K562 (cell line): Measurements from ENCODE around the gene NDRG4. TPM values are rescaled to one million over a fixed set of nuclear protein-coding genes. Genes with fewer than 3 reads are reported as not detected.
A peak's percentile ranks its signal among the peaks of the same experiment; 100 is the strongest.

Source experiments
- ATAC-seq: fragments of 200-7000 bp; cut with Tn5 transposase; 3 replicates; pipeline ENCODE4 v1.9.1; 2020; ENCODE audit warnings: moderate library complexity
- BruUV-seq: library from RNA; stranded (reverse); fragments of 400-500 nt; replicated peaks from 2 replicates; lab custom pipeline; 2021; lab: Mats Ljungman, UMichigan
- CTCF ChIA-PET: fragments of 300-600 bp; formaldehyde crosslinking; extraction: SDS; loops from one replicate; lab custom pipeline; 2021; ENCODE audit warnings: low intra/inter-chr PET ratio; lab: Yijun Ruan, JAX
- POLR2A ChIA-PET: fragments of 300-600, 350-650 bp; sonication (Branson Sonifier 250); formaldehyde crosslinking; extraction: SDS; loops from one replicate; lab custom pipeline; 2021; ENCODE audit warnings: antibody characterized with exemption, inconsistent platforms; lab: Yijun Ruan, JAX
- DNase-seq, 4 experiments: peaks; one replicate each; pipeline versions ENCODE4 v3.0.0 to v3.0.0-alpha.2; 2011 to 2018; ENCODE audit warnings: low spot score in 3 of 4, mixed read lengths in 3 of 4; ENCODE audit errors: extremely low read depth in 1 of 4
- FAIRE-seq: peaks from 2 replicates; lab custom pipeline; 2011; peaks lifted over from hg19 to GRCh38; lab: Jason Lieb, UNC
- H2AFZ ChIP-seq: 2 replicates; pipeline ENCODE4 v1.6.0; 2011; ENCODE audit warnings: low read depth, low read length, control low read depth, inconsistent platforms
- H3K27ac ChIP-seq: fragments of 200-600 bp; 3 replicates; pipeline ENCODE4 v1.8.0; 2011; ENCODE audit warnings: low read depth, mild to moderate bottlenecking, control low read depth, inconsistent platforms, low read length, moderate library complexity, mixed read lengths; ENCODE audit errors: extremely low read depth
- H3K27me3 ChIP-seq, 2 experiments: fragments of 300-600 bp in 1 of 2; 2 replicates in 1 of 2; 3 replicates in 1 of 2; pipeline versions ENCODE4 v1.6.0 to v1.8.0; 2011; ENCODE audit warnings: inconsistent platforms in 2 of 2, low read length in 2 of 2, mild to moderate bottlenecking in 1 of 2, mixed read lengths in 1 of 2, moderate library complexity in 1 of 2; ENCODE audit not compliant: control insufficient read depth in 2 of 2, insufficient read depth in 2 of 2
- H3K36me3 ChIP-seq: fragments of 300-600 bp; 3 replicates; pipeline ENCODE4 v1.8.0; 2011; ENCODE audit warnings: mild to moderate bottlenecking, low read length, inconsistent platforms; ENCODE audit not compliant: control insufficient read depth, insufficient read depth
- H3K4me1 ChIP-seq, 2 experiments: fragments of 200-600 bp in 1 of 2; replicated peaks in 1 of 2; 2 replicates in 1 of 2; 3 replicates in 1 of 2; pipeline versions ENCODE4 v1.5.1 to v1.8.0; 2011; ENCODE audit warnings: inconsistent platforms in 2 of 2, low read length in 2 of 2, mild to moderate bottlenecking in 1 of 2, mixed read lengths in 1 of 2, moderate library complexity in 1 of 2; ENCODE audit not compliant: control insufficient read depth in 2 of 2, insufficient read depth in 2 of 2
- H3K4me2 ChIP-seq: 2 replicates; pipeline ENCODE4 v1.6.1; 2011; ENCODE audit warnings: low read length, control low read depth, inconsistent platforms, mixed read lengths; ENCODE audit not compliant: insufficient read depth
- H3K4me3 ChIP-seq: fragments of 200-600 bp; sonication (generic), shearing (Covaris generic); 2 replicates; pipeline ENCODE4 v1.5.1; 2016; ENCODE audit warnings: control low read depth, inconsistent platforms
- H3K79me2 ChIP-seq: fragments of 200-600 bp; 3 replicates; pipeline ENCODE4 v1.8.0; 2011; ENCODE audit warnings: low read length, inconsistent platforms; ENCODE audit not compliant: control insufficient read depth, insufficient read depth
- H3K9ac ChIP-seq, 2 experiments: 2 replicates each; pipeline versions ENCODE4 v1.6.0 to v1.6.1; 2011; ENCODE audit warnings: low read depth in 2 of 2, low read length in 2 of 2, control low read depth in 1 of 2, inconsistent platforms in 1 of 2, mild to moderate bottlenecking in 1 of 2, mixed read lengths in 1 of 2; ENCODE audit not compliant: insufficient read depth in 1 of 2
- H3K9me1 ChIP-seq: one replicate; pipeline ENCODE4 v1.6.0; 2011; ENCODE audit warnings: inconsistent platforms, mild to moderate bottlenecking, low read length, moderate library complexity; ENCODE audit not compliant: control insufficient read depth, insufficient read depth
- H3K9me3 ChIP-seq: replicated peaks from 2 replicates; pipeline ENCODE4 v1.5.1; 2011; ENCODE audit warnings: low read depth, low read length, inconsistent platforms; ENCODE audit not compliant: control insufficient read depth, insufficient read depth
- H4K20me1 ChIP-seq: replicated peaks from 2 replicates; pipeline ENCODE4 v1.6.1; 2011; ENCODE audit warnings: low read length, inconsistent platforms, mixed read lengths; ENCODE audit not compliant: control insufficient read depth, insufficient read depth
- ARNT ChIP-seq, 2 experiments: fragments of 450-650 bp; IDR thresholded peaks; 2 replicates each; pipeline ENCODE4 v1.6.1; 2016; ENCODE audit warnings: mild to moderate bottlenecking in 1 of 2
- BDP1 ChIP-seq: IDR thresholded peaks from 3 replicates; pipeline ENCODE4 v1.6.1; 2011; ENCODE audit not compliant: insufficient read length, insufficient read depth
- CBFA2T2 ChIP-seq: fragments of 450-650 bp; conservative IDR thresholded peaks from 2 replicates; pipeline ENCODE4 v1.6.1; 2017; ENCODE audit warnings: mild to moderate bottlenecking
- CCAR2 ChIP-seq: fragments of 200-400 bp; formaldehyde crosslinking; IDR thresholded peaks from 2 replicates; pipeline ENCODE4 v1.6.1; 2017; ENCODE audit warnings: mild to moderate bottlenecking, low read depth, low read length
- GATA2 ChIP-seq: sonication (generic); formaldehyde crosslinking; IDR thresholded peaks from 2 replicates; pipeline ENCODE4 v1.4.0; 2020; ENCODE audit warnings: mild to moderate bottlenecking, missing genetic modification reagents
- KLF16 ChIP-seq: IDR thresholded peaks from 2 replicates; pipeline ENCODE4 v1.6.1; 2016; ENCODE audit warnings: antibody characterized with exemption
- NCOA2 ChIP-seq, 2 experiments: fragments of 450-650 bp; IDR thresholded peaks; 2 replicates each; pipeline ENCODE4 v1.6.1; 2018; ENCODE audit warnings: mild to moderate bottlenecking in 2 of 2, moderate library complexity in 1 of 2; ENCODE audit not compliant: partially characterized antibody in 2 of 2
- NR2C1 ChIP-seq, 2 experiments: fragments of 450-650 bp; IDR thresholded peaks; 2 replicates each; pipeline ENCODE4 v1.6.1; 2017; ENCODE audit warnings: mild to moderate bottlenecking in 2 of 2, antibody characterized with exemption in 1 of 2, inconsistent platforms in 1 of 2, missing compliant biosample characterization in 1 of 2, missing genetic modification characterization in 1 of 2
- NR2F6 ChIP-seq: fragments of 450-650 bp; formaldehyde crosslinking; IDR thresholded peaks from 2 replicates; pipeline ENCODE4 v1.4.0; 2020; ENCODE audit warnings: mild to moderate bottlenecking
- PHB2 ChIP-seq: fragments of 450-650 bp; IDR thresholded peaks from 2 replicates; pipeline ENCODE4 v1.6.1; 2017; ENCODE audit warnings: low read depth
- RBM14 ChIP-seq: fragments of 200-400 bp; formaldehyde crosslinking; IDR thresholded peaks from 2 replicates; pipeline ENCODE4 v1.6.1; 2018; ENCODE audit warnings: low read depth, mild to moderate bottlenecking, low read length, moderate library complexity, borderline replicate concordance; ENCODE audit not compliant: insufficient read depth
- RHOXF2B ChIP-seq: fragments of 250-450 bp; sonication (Bioruptor Pico); conservative IDR thresholded peaks from 2 replicates; pipeline ENCODE4 v1.5.1; 2021
- SIX5 ChIP-seq, 2 experiments: IDR thresholded peaks; 2 replicates each; pipeline ENCODE4 v1.6.1; 2011; ENCODE audit warnings: low read length in 2 of 2, borderline replicate concordance in 1 of 2, low read depth in 1 of 2, mild to moderate bottlenecking in 1 of 2, moderate library complexity in 1 of 2; ENCODE audit not compliant: insufficient read depth in 1 of 2
- SMAD1 ChIP-seq: fragments of 150-350 bp; IDR thresholded peaks from 2 replicates; pipeline ENCODE4 v1.6.1; 2014; ENCODE audit warnings: low read length, low read depth; ENCODE audit not compliant: partially characterized antibody
- SRF ChIP-seq, 2 experiments: fragments of 250-450, 450-650 bp in 1 of 2; sonication (Bioruptor Pico) in 1 of 2; sonication (generic) in 1 of 2; formaldehyde crosslinking; IDR thresholded peaks; 2 replicates each; pipeline versions ENCODE4 v1.5.0 to v1.5.1; 2020 to 2022; ENCODE audit warnings: mild to moderate bottlenecking in 1 of 2, missing genetic modification reagents in 1 of 2
- STAT5A ChIP-seq: IDR thresholded peaks from 2 replicates; pipeline ENCODE4 v1.6.1; 2012; ENCODE audit warnings: low read length, inconsistent platforms, borderline replicate concordance
- TCF7 ChIP-seq: sonication (generic); IDR thresholded peaks from 2 replicates; pipeline ENCODE4 v1.6.1; 2016; ENCODE audit warnings: antibody characterized with exemption, borderline replicate concordance
- TOE1 ChIP-seq, 2 experiments: fragments of 450-650 bp in 1 of 2; sonication (generic) in 1 of 2; formaldehyde crosslinking in 1 of 2; IDR thresholded peaks; 2 replicates each; pipeline versions ENCODE4 v1.7.1 to v1.8.0; 2016 to 2022; ENCODE audit warnings: borderline replicate concordance in 2 of 2, mild to moderate bottlenecking in 2 of 2, antibody characterized with exemption in 1 of 2, inconsistent platforms in 1 of 2, low read depth in 1 of 2, missing genetic modification reagents in 1 of 2, moderate library complexity in 1 of 2
- TRIM24 ChIP-seq, 2 experiments: fragments of 450-650 bp; IDR thresholded peaks; 2 replicates each; pipeline ENCODE4 v1.6.1; 2016
- ZFP30 ChIP-seq: fragments of 250-450 bp; sonication (Bioruptor Pico); IDR thresholded peaks from 2 replicates; pipeline ENCODE4 v1.8.0; 2022; ENCODE audit warnings: moderate library complexity, mild to moderate bottlenecking, inconsistent platforms, borderline replicate concordance
- ZNF165 ChIP-seq: fragments of 250-450 bp; sonication (Bioruptor Pico); IDR thresholded peaks from 2 replicates; pipeline ENCODE4 v1.4.0; 2020; ENCODE audit warnings: borderline replicate concordance
- ZNF197 ChIP-seq: fragments of 200-800 bp; sonication (Bioruptor generic); IDR thresholded peaks from 2 replicates; pipeline ENCODE4 v1.6.1; 2016; ENCODE audit warnings: low read depth, missing genetic modification characterization, missing compliant biosample characterization
- ZNF444 ChIP-seq: fragments of 250-450 bp; sonication (Bioruptor Pico); IDR thresholded peaks from 2 replicates; pipeline ENCODE4 v1.4.0; 2020; ENCODE audit warnings: mild to moderate bottlenecking, moderate library complexity
- WGBS: fragments of 100-300 bp; shearing (Covaris generic); methylation state at CpG from one replicate; pipeline ENCODE4 v1.1.6; 2016; ENCODE audit warnings: low coverage, mixed read lengths; ENCODE audit not compliant: insufficient coverage; ENCODE audit errors: missing lambda C conversion rate; 5-methylcytosine and 5-hydroxymethylcytosine counted together
- in situ Hi-C: fragments of 300-500 bp; cut with MboI; formaldehyde crosslinking; loops from 4 replicates; pipeline ENCODE4 v1.15.0; 2018; ENCODE audit warnings: inconsistent platforms, mixed read lengths
- intact Hi-C: fragments of 100-400 bp; cut with micrococcal nuclease; formaldehyde crosslinking; loops from 2 replicates; pipeline ENCODE4 v1.14.2; 2022
- polyA plus RNA-seq, 8 experiments: library from polyadenylated mRNA; depleted of rRNA in 4 of 8; stranded (reverse) in 5 of 8; unstranded in 3 of 8; fragments of >200 nt; fragmentation: Nextera tagmentation in 2 of 8; fragmentation: Illumina TruSeq in 1 of 8; extraction: Ambion mirVana in 2 of 8; extraction: Trizol in 1 of 8; gene quantifications; 2 replicates each; pipeline versions ENCODE4 v1.2.1 to v1.2.3, GENCODE V29; 2011 to 2014; ENCODE audit warnings: inconsistent platforms in 1 of 8, missing spikeins in 1 of 8
- total RNA-seq, 7 experiments: library from RNA; depleted of rRNA in 6 of 7; stranded (reverse); fragments of >200 nt in 6 of 7; fragmentation: Illumina TruSeq in 2 of 7; extraction: Trizol in 2 of 7; gene quantifications; 2 replicates each; pipeline versions ENCODE4 v1.2.1 to v1.2.3, GENCODE V29; 2011 to 2021; ENCODE audit warnings: low replicate concordance in 1 of 7

Gene NDRG4
- total and polyA plus RNA-seq, 9 of the 15 experiments (the other 6 are each of a cell fraction or from before 2014, with no cell fraction given) = 0.06 to 0.95 (median 0.28) TPM

GRCh38 chr16:58451265-58451689, 48.7 kb upstream of the NDRG4 start (continued):
- no peak for TF ChIP-seq KLF16
- TF ChIP-seq TCF7 = no peak

DNA sequence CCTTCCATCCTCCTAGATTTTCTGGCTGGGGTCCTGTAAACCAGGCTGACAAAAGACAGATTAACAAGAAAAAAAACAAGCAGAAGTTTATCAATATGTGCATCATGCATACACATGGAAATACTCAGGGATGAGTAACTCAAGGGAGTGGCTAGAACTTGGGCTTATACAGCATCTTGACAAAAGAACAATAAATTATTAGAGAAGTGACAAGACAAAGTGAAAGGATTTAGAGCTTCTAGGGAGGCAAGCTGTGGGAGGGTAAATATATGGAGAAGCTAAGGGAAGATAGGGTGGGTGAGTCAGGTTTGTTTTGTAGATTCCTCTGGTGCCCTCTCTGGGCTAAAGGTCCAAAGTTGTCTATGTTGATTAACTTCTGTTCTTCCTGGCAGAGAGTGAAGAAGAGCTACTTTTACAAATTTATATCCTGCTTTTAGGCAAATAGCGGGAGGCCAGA, 48.0 kb upstream of the NDRG4 start:
- Histone ChIP-seq H2AFZ (no peak overlapping the region), H3K4me2 (no peak overlapping the region), H4K20me1 (no peaks in the 10 kb centered on the region), H3K9me3 (no peaks in the 10 kb centered on the region), H3K79me2 (no peaks in the 10 kb centered on the region), H3K27me3 (peaks cover 2 to 33% of the 10 kb centered on the region in 2 experiments; a peak in 4 of 5 replicates), H3K36me3 (no peaks in the 10 kb centered on the region), H3K4me1 (peaks cover 0 to 7% of the 10 kb centered on the region in 2 experiments; a peak in 2 of 5 replicates), H3K27ac (no peak overlapping the region), H3K9me1 (no peaks in the 10 kb centered on the region), H3K4me3 (no peak overlapping the region), H3K9ac (no peak overlapping the region)
- ATAC-seq (peak; percentile 66), FAIRE-seq (peak; percentile 26), DNase-seq (peak in 1 of 4 experiments; percentile 49)
- intact Hi-C loops = no loop called here
- POLR2A ChIA-PET = interaction anchor here (0.9 to 1.3 kb wide), 2 partner anchors 9 to 33 kb away, joined by 3 to 4 read pairs; no protein-coding TSS in a partner anchor
- in situ Hi-C loops = no loop called here
- 0% methylated on average over 1 of the region's 1 CpG for WGBS
- CTCF ChIA-PET = interaction anchor here (1.7 kb wide), 1 partner anchor 115 kb away, joined by 5 read pairs; no protein-coding TSS in a partner anchor
- BruUV-seq = no TSS peak
- no peak for TF ChIP-seq ZNF444 (CRISPR knock-in tag)
- no peak for TF ChIP-seq ARNT (IDR thresholded peaks at IDR 0.05)
- no peak for TF ChIP-seq ZFP30
- peak in 1 of 2 experiments; percentile 30; a peak in 1 of 4 replicates for TF ChIP-seq SRF (CRISPR knock-in tag; IDR thresholded peaks at IDR 0.05)
- TF ChIP-seq STAT5A = no peak
- no peak for TF ChIP-seq BDP1
- no peak for TF ChIP-seq CCAR2
- no peak; the same call in 1 of the 2 replicates for TF ChIP-seq GATA2 (CRISPR knock-in tag)
- no peak for TF ChIP-seq TOE1 (IDR thresholded peaks at IDR 0.05; ENCODE audit: borderline replicate concordance)
- TF ChIP-seq TOE1 (CRISPR knock-in tag; IDR thresholded peaks at IDR 0.05; ENCODE audit: borderline replicate concordance, low read depth) = no peak
- no peak for TF ChIP-seq RBM14
- TF ChIP-seq ZNF165 (CRISPR knock-in tag) = no peak
- no peak for TF ChIP-seq SMAD1
- TF ChIP-seq NCOA2 (IDR thresholded peaks at IDR 0.05; ENCODE audit: partially characterized antibody in 2 of 2) = no peak
- TF ChIP-seq CBFA2T2 = peak; percentile 56
- no peak for TF ChIP-seq ZNF197 (CRISPR knock-in tag)
- TF ChIP-seq TRIM24 (IDR thresholded peaks at IDR 0.05) = no peak
- no peak for TF ChIP-seq RHOXF2B (CRISPR knock-in tag)
- TF ChIP-seq NR2F6 = no peak
- no peak for TF ChIP-seq NR2C1 (IDR thresholded peaks at IDR 0.05)
- TF ChIP-seq NR2C1 (tag; IDR thresholded peaks at IDR 0.05) = no peak
- TF ChIP-seq SIX5 (IDR thresholded peaks at IDR 0.05; ENCODE audit: borderline replicate concordance in 1 of 2, insufficient read depth in 1 of 2, low read depth in 1 of 2, low read length in 2 of 2) = no peak
- no peak for TF ChIP-seq PHB2
